Hematopoietic multipotent progenitor cell treated with erythropoietin and hydrocortisone succinate and interleukin-3 and kit ligand, for 8 days (in vitro differentiated cells): ENCODE measurements around the gene LSAMP.

Experiments used
- DNase-seq: peaks from one replicate; pipeline ENCODE4 v3.0.0-alpha.2; 2015

LSAMP gene

DNA sequence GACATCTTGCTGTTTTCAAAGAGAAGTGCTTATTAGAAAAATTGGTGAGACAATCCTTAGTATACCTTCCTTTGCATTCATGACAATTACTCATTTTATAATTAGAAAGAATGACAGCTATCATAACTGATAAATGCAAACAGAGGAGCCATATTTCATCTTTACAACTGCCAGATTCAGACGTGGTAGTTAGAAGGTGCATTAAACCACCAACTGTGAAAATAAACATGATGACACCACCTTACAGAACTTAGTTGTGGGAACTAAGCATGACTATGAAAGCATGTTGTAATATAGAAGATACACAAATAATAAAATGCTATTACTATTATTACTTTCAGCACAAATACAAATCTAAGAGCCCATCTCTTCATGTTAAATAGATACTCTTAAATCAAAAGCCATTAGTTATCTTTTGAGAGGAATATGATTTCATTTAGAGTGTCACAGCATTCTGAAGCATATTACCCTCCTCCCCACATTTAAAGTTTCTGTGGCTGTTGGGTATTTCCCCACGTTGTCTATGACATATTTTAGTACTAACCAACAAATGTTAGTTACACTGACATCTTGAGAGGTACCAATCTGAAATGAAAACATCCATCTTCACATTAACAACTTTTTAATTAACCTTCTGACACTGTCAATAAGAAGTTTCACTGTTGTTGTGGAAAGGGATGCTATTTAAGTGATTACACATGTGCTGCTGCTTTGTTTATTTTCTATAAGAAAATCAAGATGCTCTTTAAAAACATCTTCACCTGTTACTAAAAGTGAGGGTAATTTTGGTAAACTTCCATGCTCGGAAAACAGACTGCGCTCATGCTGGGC, 163.8 kb downstream of the LSAMP start:
- DNase-seq: no peak

DNA sequence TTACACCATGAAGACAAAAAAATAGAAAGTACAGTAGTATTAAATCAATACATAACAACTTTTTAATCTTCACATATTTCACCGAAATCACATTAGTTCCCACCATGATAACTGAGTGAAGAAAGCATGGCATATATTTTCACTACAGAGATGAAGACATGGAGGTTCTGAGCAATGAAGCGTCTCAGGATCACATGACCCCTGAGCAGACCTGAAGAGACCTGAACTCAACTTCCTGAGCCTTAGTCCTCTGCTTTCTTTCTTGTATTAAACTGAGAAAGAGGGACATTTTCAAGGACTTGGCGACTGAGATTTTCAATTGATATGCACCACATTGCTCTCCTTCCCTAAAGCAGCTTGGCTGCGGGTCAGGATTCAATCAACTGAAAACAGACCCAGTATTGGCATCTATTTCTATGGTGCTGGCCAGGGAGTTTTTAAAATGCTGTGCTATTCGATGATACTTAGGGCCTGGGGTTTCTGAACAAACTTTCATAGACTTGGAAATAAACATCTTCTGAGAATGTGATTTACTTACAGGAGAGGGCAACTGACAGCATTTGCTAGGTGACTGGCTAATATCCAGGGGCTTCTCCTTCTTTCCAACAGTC, 165.1 kb downstream of the LSAMP start:
- no peak for DNase-seq

- no peak for DNase-seq
Observed at GRCh38 chr3:116276675-116277074, 168.6 kb downstream of the LSAMP start.

- no peak for DNase-seq
Observed at GRCh38 chr3:116270056-116270455, 175.2 kb downstream of the LSAMP start.

GRCh38 chr3:116267116-116267515, 178.2 kb downstream of the LSAMP start:
- DNase-seq: no peak

GRCh38 chr3:116265976-116266584, 179.2 kb downstream of the LSAMP start:
- no peak for DNase-seq

GRCh38 chr3:116265320-116265695, 180.0 kb downstream of the LSAMP start:
- no peak for DNase-seq

DNA sequence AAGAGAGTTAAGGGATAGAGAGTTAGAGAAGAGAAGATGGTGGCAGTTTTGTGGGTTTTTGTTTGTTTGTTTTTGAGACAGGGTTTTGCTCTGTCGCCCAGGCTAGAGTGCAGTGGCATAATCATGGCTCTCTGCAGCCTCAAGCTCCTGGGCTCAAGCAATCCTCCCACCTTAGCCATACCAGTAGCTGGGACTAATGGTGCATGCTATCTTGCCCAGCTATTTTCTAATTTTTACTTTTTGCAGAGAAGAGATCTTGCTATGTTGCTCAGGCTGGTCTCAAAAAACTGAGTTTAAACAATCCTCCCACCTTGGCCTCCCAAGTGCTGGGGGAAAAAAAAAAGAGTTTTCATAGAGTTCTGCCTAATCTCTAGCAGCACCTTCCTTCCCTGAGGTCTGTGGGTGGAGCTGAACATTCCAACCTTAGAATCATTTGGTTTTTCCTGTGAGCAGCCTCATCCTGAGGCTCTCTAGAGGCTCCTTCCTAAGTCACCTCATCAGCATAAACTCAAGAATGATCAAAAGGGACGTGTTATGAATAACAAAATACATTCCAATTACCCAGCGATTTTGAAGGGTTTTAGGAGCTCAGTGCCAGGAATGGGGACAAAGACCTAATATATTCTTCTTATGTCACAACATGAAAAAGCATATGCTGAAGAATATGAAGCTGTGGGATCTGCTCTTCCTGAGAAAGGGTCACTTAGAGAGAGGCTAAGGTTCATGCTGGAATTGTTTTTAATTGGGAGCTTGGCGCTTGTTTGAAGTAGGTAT, 180.6 kb downstream of the LSAMP start:
- DNase-seq: no peak

DNA sequence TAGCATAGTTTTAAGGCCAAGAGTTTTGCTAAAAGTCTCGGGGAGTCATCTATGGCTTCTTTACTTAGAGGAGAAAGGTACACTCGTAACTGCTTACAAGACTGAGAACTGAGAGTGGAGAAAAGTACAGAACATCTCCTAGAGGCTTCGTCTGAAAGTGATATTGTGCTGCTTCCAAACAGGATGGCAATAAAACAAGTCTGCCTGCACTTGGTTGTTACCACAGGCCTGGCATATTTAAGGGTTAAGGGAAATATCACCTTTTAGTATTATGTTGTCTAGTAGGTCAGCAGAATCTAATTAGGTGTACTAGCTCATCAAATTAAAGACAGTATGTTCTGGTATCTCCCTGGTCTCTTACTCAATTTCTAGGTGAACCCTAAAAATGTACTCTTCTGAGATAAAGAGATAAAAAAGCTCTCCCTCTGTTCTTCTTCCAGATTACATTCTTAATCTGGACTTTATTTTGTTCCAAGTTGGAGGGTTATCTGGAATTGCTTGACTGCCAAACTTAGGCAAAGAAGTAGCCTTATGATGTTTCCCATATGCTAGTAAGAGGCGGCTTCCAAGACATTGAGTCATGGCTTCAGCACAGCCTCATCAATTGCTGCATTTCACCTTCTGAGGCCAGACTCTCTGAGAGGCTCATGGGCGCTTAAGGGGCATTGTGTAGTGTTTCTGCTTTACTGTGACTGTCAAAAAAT, 181.3 kb downstream of the LSAMP start:
- DNase-seq: no peak

DNA sequence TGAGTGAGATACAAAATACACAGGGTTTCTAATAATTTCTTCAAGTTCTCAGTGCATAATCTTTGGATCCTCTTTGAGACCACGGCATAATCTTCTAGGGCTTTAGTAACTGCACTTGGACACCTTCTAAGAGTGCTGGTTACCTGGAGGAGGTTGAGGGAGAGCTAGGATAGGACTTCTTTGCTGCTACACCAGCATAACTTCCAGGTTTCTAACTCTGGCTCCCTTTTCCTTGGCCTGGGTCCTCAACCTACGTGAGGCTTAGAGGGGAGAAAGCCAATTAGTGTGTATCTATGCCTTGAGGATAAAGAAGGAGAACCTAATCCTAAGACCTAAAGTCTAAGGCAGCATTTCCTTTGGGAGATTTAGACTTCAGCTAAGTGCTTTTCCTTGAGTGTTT, 184.8 kb downstream of the LSAMP start:
- no peak for DNase-seq

DNA sequence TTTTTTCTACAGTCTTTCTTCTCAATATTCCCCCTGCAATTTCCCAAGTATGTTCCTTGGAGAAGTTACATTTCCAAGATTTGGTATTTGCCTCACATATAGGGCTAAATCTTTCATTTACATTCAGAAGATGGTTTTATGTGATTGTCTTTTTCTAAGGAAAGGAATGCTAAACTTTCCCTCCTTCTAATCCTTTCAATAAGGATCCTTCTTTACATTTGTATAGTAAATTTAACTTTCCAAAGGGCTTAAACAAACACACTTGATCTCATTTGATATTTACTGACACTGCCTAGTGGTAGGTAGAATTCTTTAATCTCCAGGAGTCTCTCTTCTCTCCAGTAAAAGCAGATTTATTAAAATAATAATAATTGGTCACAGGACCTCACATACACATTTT, 185.3 kb downstream of the LSAMP start:
- DNase-seq: no peak

- DNase-seq: no peak
Observed at GRCh38 chr3:116256843-116257485, 188.3 kb downstream of the LSAMP start.

DNA sequence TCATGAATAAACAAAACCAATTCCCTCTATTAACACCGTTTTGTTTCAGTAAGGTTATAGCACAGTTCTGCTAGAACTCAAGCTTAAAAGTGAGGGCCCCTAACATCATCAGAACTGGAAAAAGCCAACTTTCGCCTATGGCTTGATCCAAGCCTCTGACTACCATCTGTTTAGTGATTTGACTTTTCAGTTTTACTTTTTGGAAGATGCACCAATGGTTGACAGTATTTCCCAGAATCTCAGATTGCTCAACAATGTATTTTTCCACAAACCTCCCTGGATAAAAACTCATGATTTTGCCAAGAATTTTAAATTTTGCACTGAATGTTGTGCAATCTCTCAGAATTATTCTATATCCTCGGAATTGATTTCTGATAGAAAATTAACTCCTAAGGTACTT, 190.7 kb downstream of the LSAMP start:
- DNase-seq: no peak

DNA sequence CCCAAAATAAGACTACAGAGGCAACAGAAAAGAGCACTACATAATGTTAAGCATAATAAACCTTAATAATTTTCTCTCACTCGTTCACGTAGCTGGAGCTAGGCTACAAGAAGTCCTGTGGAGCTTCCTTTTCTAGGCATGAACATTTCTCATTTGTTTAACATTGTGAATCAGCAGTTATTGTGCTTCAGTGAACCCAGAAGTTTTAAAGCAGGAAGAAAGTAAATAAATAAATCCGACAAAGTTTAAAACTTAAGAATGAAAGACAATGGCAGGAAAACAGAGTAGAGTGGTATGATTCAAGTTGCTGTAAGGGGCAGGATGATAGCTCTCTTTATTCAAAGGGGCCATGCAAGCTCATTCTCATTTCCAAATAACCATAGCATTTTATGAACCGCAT, 191.8 kb downstream of the LSAMP start:
- no peak for DNase-seq

DNA sequence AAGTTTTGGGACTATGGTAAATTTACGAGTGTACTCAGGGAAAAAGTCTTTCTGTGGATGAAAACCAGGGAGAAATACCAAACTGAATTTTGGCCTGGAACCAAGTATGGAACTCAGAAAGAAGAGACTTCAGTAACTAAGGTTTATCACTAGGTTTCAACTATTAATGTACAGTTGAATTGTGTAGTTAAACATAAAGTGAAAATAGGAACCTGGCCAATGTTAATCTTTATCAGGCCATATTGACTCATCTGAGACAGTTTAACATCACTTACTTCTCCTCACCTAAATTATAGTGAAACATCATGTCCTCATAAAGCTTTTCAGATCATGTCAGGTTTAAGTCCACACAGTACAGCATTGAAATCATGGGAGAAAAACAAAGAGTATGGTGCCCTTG, 197.7 kb downstream of the LSAMP start:
- no peak for DNase-seq

DNA sequence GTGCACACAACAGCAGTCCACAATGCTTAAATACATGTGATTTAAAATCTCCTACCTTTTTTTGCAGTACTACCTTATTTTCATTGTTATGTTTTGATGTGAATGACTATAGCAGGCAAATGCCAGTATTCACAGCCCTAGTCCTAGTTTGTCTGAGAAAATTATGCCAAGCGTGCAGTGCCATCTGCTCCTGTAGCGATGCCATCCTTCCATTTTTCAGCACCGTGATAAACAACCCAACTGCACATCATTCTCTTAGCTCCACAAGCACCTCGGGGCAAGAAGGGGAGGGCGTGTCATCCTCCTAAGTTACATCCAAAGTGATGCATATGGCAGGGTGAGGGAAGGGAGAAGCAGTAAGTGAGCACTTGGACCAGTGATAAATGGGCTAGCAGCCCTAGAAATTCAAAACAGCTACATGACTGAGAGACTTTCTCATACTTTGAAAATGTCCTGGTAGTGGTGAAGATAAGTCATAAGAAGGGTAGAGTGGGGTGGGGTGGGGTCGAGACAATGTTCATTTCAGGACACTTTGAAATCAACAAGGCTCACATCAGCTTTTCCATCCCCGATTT, 198.8 kb downstream of the LSAMP start:
- DNase-seq: no peak

GRCh38 chr3:116242825-116243224, 202.5 kb downstream of the LSAMP start:
- no peak for DNase-seq

- DNase-seq: no peak
Observed at GRCh38 chr3:116241677-116242076, 203.6 kb downstream of the LSAMP start.

GRCh38 chr3:116240261-116240660, 205.0 kb downstream of the LSAMP start:
- DNase-seq: no peak

DNA sequence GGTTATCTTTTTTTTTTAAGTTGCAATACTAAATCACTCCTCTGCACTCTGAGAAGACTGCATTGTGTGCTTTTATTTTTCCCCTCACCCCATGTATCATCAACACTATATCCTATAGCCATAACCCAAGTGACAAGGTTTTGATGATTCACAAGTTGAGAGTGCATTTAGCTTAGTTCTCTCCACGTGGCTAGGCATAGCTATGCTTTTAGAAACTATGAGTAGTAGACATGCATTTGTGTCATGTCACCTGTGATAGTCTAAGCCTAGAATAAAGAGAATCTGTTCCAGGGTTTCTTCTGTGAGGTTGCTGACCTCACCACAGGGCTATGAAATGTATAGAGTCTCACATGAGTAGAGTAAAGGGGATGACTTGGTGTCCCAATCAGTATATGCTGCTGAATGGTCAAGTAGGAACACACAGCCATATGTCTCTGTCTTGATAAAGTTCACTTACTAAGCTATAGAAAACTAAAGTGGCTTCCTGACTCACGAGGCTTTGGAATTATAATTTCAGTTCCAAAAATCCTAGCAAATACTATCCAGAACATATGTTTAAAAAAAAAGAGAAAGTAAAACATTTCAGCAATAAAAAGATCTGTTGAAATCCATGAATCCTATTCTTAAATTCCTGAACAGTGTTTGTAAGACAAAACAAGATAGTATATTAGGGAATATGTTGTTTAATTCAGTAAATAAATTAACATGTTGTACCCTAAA, 206.3 kb downstream of the LSAMP start:
- DNase-seq: no peak

- no peak for DNase-seq
Observed at GRCh38 chr3:116233711-116234357, 211.5 kb downstream of the LSAMP start.
